Esophagus squamous epithelium (tissue), 4 donors: Measurements from ENCODE around the gene ZFAND3.

ENCODE experiments used
- POLR2A ChIP-seq, 4 donors: fragments of 450-650 bp; IDR thresholded peaks; one replicate each; pipeline ENCODE4 v1.6.1; 2017; ENCODE audit warnings: antibody characterized with exemption in 4 of 4, mild to moderate bottlenecking in 4 of 4, moderate library complexity in 3 of 4
- TF ChIP-seq, protein P1 (sequence below), 6 experiments: fragments of 450-650 bp in 4 of 6; fragments of 200-600 bp in 2 of 6; sonication (generic) in 2 of 6; IDR thresholded peaks; one replicate each; pipeline ENCODE4 v1.5.1; 2016 to 2019; ENCODE audit warnings: antibody characterized with exemption in 6 of 6, mild to moderate bottlenecking in 4 of 6, moderate library complexity in 4 of 6

DNA sequence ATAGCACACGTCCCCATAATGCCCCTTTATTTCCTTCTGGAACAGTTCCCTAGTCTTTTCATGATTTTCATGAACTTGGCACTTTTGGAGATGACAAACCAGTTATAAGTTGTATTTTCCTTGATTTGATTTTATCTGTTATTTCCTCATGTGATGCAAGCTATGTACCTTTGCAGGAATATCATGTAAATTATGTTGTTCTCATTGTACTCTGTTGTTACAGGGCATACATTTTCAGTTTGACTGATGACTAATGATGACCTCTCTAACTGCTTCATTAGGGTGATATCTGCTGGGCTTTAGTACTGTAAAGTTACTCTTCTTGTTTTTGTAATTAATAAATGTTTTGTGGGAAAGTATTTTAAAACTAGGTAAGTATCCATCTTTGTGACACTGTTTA, 147.3 kb downstream of the ZFAND3 start:
- TF ChIP-seq, protein P1, sequence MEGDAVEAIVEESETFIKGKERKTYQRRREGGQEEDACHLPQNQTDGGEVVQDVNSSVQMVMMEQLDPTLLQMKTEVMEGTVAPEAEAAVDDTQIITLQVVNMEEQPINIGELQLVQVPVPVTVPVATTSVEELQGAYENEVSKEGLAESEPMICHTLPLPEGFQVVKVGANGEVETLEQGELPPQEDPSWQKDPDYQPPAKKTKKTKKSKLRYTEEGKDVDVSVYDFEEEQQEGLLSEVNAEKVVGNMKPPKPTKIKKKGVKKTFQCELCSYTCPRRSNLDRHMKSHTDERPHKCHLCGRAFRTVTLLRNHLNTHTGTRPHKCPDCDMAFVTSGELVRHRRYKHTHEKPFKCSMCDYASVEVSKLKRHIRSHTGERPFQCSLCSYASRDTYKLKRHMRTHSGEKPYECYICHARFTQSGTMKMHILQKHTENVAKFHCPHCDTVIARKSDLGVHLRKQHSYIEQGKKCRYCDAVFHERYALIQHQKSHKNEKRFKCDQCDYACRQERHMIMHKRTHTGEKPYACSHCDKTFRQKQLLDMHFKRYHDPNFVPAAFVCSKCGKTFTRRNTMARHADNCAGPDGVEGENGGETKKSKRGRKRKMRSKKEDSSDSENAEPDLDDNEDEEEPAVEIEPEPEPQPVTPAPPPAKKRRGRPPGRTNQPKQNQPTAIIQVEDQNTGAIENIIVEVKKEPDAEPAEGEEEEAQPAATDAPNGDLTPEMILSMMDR (IDR thresholded peaks at IDR 0.05), result no peak
- no peak for TF ChIP-seq POLR2A (IDR thresholded peaks at IDR 0.05)
